COLO668 (cell line): Measurements from ENCODE around the gene FAM219A.

Experiments
- DNase-seq: peaks from one replicate; lab custom pipeline; 2025; ENCODE audit not compliant: unreplicated experiment; lab: John Stamatoyannopoulos, UW

The FAM219A gene

DNA sequence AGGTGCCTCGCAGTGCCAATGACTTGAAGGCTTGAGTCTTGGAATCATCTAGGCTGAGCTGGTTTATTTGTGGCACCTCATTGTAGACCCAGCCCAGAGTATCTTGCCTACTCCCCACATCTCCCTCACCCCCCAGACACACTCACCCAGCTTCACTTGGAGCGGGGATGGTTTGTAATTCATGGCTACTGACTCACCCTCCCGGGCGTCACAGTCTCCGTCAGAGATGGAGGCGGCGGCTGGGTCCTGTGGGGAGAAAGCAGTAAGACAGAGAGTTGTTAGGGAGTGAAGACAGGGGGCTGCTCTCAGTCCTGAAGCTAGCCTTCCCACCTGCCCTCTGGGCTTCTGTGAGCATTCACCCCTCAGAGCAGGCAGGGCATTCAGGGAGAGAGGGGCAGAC lies 52.7 kb downstream of the FAM219A start:
- no peak for DNase-seq

DNA sequence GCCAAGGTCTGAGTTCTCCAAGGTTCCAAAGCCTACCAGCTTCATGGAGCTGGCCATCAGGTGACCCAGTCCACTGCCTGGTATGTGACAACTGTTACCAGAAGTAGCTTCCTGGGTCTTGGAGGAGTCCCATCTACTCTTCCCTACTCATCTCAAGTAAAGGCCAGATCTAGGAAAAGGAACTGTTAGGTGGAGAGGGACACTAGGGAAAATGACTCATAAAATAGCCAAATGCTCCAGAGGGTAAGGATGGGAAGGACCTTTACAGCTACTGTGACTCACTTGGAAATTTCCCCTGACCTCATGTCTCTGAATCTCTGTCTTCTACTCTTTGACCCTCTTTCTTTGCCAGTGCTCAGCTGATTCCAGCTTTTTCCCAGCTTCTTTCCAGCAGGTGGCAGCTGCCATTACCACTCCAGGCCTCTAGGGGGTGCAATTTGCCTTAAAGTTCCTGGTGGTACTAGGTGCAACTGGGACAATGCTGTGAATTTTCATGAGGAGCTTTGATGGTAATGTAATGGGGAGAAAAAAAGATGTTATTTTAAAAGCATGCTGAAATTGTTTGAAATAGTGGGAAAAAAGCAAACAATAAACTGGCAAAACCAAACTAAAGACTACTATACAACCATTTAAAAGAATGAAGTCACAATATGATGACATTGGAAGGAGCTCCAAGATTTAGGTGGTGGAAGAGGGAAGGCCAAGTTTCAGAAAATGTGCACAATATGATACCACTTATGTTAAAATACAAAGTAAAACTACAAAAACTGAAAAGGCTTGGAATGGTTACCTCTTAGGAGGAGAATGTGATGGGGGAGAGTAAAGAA lies 54.6 kb downstream of the FAM219A start:
- peak; percentile 59 for DNase-seq

DNA sequence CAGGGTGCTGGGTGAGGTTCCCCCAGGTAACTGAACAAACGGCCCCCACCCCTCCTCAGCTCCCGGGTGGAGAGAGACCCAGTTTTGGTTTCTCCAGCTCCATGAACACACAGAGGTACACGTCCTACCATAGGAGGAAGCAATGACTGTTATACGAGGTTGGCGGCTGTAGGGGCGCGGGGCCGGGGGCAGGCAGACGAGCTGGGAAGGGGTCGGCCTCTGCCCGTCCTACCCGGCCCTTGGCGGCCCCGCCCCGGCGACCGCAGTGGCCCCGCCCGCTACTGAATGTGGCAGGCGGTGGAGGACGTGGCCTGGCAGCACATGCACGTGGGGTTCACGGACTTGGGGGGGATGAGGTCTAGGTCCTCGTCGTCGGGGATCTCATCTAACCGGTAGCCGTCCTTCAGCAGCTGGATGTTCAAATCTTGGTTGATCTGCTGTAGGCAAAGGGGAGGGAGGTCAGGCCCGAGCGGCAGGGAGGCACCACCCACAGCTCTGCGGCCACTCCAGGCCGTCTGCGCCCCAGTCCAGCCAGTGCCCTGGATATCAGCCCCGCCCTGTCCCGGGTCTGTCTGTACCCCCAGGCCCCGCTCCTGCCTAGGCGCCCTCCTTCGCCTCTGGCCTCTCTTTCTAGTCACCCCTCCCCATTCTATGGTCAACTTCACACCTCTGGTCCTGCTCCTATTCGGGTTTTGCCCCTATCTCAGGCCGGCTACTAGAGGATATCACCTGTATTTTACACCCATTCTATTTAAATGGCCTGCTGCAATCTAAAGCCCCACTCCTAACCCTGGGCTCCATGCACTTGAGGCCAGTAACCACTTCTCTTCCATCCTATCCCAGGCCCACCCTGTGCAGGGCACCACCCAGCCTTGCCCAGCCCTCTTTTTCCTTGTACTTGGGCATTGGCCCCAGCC lies 57.4 kb downstream of the FAM219A start:
- no peak for DNase-seq

DNA sequence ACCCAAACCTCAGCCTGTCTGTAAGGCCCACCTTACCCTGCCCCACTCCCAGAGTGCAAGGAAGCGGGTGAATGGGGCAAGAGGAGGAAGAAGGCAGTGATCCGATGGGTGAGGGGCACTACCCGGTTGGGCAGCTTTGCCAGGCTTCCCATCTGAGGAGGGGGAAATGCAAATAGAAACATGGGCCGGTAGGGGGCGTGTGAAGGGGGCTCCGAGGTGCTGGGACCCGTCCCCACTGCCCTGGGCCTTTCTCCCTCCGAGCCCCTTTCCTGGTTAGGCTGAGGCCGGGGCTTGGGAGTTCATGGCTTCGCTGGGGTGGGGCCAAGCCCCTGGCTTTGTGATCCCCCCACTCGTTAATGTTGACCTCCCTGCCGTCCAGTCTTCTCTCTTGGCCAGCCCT lies 58.1 kb downstream of the FAM219A start:
- DNase-seq: no peak

DNA sequence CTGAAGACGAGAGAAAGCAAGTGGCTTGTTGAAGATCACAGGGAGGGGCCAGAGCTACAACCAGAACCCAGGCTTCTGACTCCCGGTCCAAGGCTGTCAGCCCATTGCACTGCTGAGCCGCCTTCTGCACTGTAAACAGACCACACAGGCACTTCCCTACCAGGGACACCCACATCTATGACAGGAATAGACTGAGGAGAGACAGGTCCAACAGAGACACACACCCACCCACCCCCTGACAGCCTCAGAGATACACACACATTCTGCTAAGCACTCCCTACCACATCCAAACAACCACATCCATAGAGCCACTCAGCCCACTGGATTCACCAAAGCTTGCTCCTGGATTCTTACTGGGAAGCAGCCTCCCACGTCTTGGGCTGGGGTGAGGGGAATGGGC lies 58.6 kb downstream of the FAM219A start:
- DNase-seq: no peak

DNA sequence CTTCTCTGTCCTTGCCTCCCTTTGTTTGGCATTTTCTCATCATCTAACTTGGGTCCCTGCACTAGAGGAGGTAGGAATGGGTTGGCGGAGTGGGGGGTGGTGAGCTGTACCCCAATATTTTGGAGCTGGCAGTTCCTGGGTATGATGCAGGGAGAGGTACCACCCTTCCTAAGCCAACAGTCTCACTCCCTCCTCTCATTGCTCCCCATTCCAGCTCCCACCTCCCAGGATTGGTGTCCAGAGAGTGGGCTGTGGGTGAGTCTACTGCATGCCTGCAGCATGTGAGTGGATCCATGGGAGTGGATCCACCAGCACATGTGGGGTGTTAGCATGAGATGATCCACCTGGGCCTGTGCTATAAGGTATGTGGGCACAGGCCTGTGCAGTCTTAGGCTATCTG lies 59.5 kb downstream of the FAM219A start:
- DNase-seq: no peak

DNA sequence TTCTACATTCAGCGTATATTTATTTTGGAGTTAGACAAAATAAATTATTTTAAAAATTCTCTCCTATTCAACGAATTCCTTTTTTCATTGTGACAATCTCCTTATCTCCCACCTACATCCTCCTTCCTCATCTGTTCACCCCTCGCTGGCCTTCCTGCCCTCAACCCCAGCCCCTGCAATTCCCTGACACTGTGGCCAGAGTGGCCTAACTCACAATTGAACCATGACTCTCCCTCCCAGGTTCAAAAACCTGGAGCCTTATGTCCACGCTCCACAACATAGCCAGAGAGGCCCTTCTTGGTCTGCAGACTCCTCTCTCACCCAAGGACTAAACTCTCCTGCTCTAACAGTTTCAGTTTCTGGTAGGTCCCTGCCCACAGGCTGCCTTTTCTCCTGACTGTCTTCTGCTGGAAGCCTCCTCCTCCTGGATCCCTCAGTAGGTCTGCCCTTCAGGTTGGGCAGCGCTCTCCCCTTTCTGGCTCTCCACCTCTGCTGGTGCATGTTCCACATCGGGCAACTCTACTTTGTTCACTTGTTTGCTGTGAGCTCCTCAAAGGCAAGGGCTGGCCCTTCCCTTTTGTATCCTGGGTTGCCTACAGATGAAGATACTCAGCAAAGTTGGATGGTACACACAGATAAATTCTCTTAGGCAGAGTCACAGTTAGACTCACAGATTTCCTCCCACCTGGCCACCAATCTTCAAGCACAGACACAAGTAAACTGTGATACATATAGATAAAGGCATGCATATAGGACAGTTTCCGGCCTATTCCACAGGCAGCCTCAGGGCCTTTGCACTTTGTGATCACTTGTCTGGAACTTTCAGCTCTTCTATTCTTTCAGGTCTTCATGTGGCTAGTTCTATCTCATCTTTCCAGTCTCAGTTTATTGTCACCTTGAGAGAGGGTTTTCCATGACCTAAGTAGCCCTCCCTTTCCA lies 61.8 kb downstream of the FAM219A start:
- DNase-seq: no peak

DNA sequence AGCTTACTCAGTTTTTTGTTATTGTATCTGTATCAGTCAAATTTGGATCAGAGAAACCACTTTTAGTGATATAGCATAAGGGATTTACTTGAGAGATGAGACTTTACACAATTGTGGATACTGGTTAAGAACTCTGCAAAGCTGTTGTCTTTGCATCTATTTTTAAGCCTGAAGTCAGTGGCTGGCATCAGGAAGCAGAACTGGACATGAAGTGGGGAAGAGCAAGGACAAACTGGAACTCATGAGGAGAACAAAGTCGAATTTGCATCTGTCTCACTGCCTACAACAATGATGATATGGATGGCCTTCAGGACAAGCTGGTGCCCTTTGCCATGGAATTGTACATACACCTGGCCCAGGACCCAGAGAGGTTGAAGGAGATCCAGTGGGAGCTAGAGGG lies 65.9 kb downstream of the FAM219A start:
- DNase-seq: no peak

DNA sequence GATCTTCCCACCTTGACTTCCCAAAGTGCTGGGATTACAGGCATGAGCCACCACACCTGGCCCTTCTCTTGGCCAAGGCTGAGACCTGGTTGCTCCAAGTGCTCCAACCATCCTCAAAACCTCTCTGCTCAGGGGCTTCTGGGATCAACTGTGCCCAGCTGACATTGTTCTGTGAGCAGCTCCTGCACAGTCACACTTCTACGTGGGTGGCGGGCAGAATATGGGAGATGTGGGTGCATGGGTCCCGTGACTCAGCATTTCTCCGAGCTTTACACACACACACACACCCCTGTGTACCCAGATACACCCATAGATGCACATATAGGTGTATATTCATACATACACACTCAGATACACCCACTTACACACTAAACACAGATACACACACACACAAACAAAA lies 71.1 kb downstream of the FAM219A start:
- no peak for DNase-seq

DNA sequence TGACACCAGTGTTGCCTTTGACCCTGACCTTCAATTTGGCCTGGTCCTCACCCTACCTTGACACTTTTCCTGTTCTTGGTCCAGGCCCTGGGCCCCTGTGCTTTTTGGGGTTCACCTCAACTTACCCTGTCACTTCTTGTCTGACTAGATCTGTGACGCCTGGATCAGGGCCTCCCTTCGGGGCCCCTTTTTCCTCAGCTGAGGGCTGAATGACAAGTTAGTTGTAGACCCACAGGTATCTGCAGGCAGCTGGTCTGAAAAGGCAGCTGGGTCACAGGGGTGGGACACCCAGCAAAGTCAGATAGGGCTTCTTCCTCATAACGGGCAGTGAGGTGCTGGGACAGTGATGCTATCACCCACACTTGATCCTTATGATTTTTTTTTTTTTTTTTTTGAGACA lies 71.7 kb downstream of the FAM219A start:
- DNase-seq: no peak

DNA sequence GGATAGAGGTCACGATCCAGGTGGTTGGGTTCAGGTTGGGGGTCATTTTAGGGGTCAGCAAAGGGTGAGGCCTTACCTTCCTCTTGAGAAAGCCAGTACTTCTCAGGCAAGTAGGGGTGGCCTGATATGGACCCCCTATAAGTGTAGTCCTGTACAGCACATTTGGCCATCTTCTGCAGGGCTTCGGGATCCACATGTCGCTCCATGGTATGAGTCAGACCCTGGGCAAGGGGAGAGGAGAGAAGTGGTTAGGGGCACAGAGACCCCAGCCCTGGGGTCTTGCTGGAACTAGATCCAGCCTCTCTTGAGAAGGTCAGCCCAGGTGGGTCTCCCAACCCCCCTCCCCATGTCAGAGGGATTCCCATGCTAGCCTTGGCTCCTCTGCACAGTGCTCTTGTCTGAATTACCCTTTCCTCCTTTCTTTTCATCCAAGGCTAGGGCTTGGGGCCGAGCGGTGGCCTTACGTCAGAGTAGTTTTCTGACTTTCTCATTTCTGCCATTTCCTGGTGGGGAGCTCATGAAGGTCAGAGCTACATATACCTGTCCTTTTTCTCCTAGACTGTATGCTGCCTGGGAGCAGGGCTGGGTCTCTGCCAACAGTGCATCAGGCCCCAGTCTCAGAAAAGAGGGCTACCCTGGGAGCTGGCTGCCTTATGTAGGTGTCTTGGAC lies 72.7 kb downstream of the FAM219A start:
- no peak for DNase-seq

DNA sequence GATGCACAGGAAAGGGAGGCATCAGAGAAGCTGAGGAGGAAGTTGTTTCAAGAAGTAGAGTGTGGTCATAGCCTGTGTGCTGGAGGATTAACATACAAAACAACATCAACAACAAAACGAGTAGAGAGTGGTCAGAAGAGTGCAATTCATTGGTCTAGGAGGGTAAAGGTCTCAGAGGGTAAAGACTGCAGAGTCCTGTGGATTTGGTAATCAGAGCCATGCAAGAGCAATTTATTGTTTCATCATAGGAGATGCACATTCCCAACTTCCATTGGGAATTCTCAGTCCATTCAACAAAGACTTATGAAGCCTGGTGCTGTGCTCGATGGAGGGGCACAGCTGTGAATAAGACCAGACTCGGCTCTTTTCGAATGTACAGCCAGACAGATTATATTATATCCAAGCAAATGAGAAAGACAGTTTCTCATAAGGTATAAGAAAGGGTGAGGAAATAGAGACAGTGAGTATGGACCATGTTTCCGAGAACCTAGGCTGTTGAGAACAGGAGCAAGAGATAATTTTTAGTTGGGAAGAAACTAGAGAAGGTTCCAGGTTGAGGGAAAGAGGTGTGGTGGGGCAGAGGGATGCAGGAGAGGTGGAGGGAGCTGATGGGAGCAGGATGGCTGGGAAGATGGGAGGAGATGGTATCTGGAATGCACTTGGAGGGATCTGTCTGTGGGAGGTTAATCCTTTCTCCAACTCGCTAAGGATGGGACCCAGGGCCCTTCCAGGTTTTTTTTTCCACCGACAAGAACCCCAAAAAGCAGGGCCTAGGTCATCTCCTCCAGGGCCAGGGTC lies 73.8 kb downstream of the FAM219A start:
- DNase-seq: no peak

DNA sequence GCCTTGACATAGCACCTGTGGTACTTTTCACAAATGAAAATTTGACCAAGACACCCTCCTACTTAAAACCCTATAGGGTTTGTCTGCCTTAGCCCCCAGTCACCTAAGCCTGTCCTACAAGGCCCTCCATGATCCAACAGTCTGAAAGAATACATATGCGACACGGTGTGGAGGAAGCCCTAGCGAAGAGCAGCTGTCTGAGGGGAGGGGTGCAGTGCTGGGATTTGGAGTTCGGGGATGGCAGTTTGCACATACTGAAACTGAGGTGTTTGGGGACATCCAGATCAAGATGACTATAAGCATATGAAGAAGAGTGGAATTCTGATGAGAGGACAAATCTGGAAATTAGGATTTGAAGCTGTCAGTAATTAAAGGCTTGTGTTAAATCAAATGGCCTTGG lies 74.5 kb downstream of the FAM219A start:
- no peak for DNase-seq

DNA sequence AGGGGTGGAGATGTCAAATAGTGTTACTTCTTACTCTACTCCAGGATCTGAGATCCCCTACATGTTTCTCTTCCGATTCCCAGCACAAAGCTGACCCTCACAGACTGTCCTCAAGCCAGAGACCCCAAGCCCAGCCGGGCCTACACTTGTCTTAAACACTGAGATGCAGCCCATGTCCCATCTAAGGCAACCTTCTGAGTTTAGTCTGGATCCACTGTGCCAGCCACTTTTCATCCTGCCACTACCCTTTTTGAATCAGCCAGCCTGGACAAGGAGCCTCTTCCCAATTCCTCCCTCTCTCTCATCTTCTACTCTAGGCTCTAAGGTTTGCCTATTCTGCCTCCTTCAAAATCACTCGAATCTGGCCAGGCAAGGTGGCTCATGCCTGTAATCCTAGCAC lies 75.5 kb downstream of the FAM219A start:
- DNase-seq: no peak

DNA sequence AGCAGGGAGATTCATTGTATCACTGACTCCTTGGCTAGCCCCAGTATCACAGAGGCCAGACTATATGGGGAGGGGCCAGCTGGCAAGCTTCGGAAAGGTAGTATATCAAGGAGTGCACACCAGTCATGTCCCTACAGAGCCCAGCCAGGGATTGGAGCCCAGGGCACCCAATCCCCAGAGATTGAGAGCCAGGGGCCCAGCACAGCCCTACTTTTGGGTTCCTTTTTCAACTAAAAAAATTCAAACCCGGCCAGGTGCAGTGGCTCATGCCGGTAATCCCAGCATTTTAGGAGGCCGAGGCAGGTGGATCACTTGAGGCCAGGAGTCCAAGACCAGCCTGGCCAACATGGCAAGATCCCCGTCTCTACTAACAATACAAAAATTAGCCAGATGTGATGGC lies 76.3 kb downstream of the FAM219A start:
- no peak for DNase-seq

DNA sequence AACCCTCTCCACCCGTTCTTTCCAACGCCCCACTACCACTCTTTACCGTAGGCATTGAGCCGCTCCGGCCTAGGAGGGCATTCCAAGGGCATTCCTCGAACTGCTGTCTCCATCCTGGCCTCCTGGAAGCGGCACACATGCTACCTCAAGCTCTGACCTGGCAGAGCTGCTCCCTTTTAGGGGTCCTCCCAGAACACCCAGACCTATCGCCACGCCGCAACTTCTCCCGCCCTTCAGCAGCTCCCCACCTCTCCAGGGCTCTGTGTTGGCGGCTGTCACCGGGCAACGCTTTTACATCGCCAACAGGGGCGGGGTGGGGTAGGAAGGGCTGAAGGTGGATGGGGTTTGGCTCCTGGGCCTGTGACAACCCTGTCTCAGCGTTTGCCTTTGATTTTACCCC lies 77.0 kb downstream of the FAM219A start:
- DNase-seq: peak; percentile 62

DNA sequence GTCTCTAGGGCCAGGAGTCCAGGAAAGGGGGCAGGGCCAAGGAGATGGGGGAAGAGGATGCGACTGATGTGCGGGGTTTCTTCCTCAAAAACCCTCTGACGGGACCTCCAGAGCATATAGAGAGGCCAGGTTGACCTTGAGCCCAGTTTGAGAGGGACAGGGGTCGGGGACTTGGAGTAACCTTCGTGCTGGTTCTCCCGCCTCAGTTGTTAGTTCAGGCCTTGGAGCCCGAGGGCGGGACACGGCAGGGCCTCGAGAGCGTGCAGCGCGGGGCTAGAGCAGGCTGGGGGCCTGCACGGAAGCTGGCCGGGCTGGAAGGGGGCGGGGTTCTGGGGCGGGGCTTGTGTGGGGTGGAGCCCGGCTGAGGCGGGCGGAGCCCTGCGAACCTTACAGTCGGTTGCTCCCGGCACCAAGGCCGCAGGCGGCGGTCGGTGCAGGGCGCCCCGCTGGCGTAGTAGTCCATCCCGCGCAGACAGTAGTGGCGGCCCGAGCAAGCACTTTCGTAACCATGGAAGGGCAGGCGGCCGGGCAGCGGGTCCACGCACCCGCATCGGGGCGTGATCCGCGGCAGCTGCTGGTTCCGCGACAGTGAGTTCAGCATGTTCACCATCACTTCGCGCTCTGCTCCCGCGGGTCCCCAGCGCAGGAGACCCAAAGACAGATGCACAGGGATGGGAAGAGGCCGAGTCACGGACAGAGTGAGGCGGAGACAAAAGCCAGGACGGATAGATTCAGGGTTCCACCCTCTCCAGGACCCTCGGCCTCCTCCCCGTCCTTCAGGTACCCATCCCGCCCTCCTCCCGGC lies 77.7 kb downstream of the FAM219A start:
- peak; percentile 83 for DNase-seq

DNA sequence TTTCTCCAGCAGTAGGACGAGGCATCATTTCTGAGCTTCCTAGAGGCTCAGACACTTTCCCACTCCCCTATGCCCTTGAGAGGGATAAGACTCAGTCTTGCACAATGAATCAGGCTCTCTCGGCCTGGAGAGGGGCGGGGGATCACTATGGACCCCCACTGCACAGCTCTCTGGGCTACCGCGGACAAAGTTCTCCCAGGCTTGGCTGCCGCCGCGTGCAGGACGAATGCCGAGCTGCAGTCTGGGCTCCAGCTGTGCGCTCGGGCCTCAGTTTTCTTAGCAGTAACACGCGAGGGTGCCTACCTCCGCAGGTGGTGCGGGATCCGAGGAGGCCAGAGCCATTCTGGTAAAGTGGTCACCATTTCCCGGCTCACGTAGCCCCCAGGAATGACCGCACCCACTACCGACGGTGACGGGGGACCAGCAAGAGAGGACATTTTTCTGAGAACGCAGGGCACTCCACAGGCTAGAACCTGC lies 78.3 kb downstream of the FAM219A start:
- peak; percentile 38 for DNase-seq
